Measurements from ENCODE around the gene OPN4. TPM values are rescaled to one million over a fixed set of nuclear protein-coding genes. Genes with fewer than 3 reads are reported as not detected.

The OPN4 gene
- total RNA-seq, 2 donors from 2014 or later: 0.19 to 0.31 TPM

GRCh38 chr10:86657011-86657395 lies 2.7 kb downstream of the OPN4 start:
- no peaks in the 10 kb centered on the region for H3K9me3 ChIP-seq
- no peaks in the 10 kb centered on the region for H3K27me3 ChIP-seq
- no peaks in the 10 kb centered on the region for H3K36me3 ChIP-seq
- TF ChIP-seq CTCF (IDR thresholded peaks at IDR 0.05): no peak
- H3K4me3 ChIP-seq: no peak overlapping the region
- no peak for DNase-seq (ENCODE audit: low spot score)
- peaks cover 0 to 46% of the 10 kb centered on the region in 2 donors for H3K4me1 ChIP-seq
- no peak overlapping the region for H3K27ac ChIP-seq

DNA sequence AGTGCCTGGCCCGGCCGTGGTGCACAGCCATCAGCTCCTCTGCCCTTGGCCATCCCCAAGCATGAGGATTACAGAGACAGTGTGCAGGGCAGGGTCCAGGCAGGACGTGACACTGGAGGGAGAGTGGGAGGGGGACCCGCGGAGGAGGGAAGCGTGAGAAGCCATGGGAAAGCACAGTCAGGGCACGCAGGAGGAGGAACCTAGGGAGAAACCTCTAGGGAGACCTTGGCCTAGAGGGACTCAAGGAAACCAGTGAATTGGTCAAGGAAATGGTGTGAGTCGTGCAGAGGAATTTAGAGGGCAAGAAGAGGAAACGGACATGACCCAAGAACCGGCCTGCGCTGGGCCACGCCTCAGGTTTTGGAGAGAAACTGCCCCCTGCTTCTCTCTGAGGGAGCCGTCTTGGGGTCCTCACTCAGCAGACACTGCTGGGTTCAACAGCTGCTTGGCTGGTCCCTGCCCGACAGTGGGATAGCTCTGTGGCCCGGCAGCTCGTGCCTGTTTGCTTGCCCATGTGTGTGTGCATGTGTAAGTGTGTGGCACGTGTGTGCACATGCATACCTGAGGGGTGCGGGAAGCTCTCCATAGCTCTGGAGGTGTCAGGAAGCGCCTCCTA lies 3.2 kb downstream of the OPN4 start:
- Histone ChIP-seq H3K27me3 (no peaks in the 10 kb centered on the region), H3K4me1 (peaks cover 0 to 46% of the 10 kb centered on the region in 2 donors), H3K4me3 (no peak overlapping the region), H3K36me3 (no peaks in the 10 kb centered on the region), H3K9me3 (no peaks in the 10 kb centered on the region), H3K27ac (no peak overlapping the region)
- TF ChIP-seq CTCF (IDR thresholded peaks at IDR 0.05): no peak
- no peak for DNase-seq (ENCODE audit: low spot score)

- H3K27ac ChIP-seq: no peak overlapping the region
- H3K4me3 ChIP-seq: no peak overlapping the region
- H3K4me1 ChIP-seq: peaks cover 0 to 48% of the 10 kb centered on the region in 2 donors
- TF ChIP-seq CTCF (IDR thresholded peaks at IDR 0.05): no peak
- no peaks in the 10 kb centered on the region for H3K36me3 ChIP-seq
- no peaks in the 10 kb centered on the region for H3K27me3 ChIP-seq
- no peak for DNase-seq (ENCODE audit: low spot score)
- no peaks in the 10 kb centered on the region for H3K9me3 ChIP-seq
Observed at GRCh38 chr10:86658261-86658741, 4.0 kb downstream of the OPN4 start.

- TF ChIP-seq CTCF (IDR thresholded peaks at IDR 0.05): no peak
- Histone ChIP-seq H3K9me3 (no peaks in the 10 kb centered on the region), H3K27me3 (no peaks in the 10 kb centered on the region), H3K4me3 (no peak overlapping the region), H3K36me3 (no peaks in the 10 kb centered on the region), H3K27ac (no peak overlapping the region), H3K4me1 (peaks cover 0 to 53% of the 10 kb centered on the region in 2 donors)
- DNase-seq (ENCODE audit: low spot score): no peak
Observed at GRCh38 chr10:86658751-86659150, 4.4 kb downstream of the OPN4 start.

- peaks cover 0 to 58% of the 10 kb centered on the region in 2 donors for H3K4me1 ChIP-seq
- DNase-seq (ENCODE audit: low spot score): no peak
- H3K36me3 ChIP-seq: no peaks in the 10 kb centered on the region
- H3K9me3 ChIP-seq: no peaks in the 10 kb centered on the region
- no peaks in the 10 kb centered on the region for H3K27me3 ChIP-seq
- TF ChIP-seq CTCF (IDR thresholded peaks at IDR 0.05): no peak
- no peak overlapping the region for H3K27ac ChIP-seq
- no peak overlapping the region for H3K4me3 ChIP-seq
Observed at GRCh38 chr10:86659161-86659691, 4.9 kb downstream of the OPN4 start.

All from right atrium auricular region (tissue), 2 donors.